Breast epithelium (tissue), 4 donors: Measurements from ENCODE around the gene CST6. TPM values are rescaled to one million over a fixed set of nuclear protein-coding genes. Genes with fewer than 3 reads are reported as not detected.
A peak's percentile ranks its signal among the peaks of the same experiment; 100 is the strongest.
"Not testable (repeated sequence)": the region's sequence is repeated elsewhere in the genome, so short reads cannot be mapped to it uniquely, and the experiment has no call there.

Experiments
- DNase-seq, 2 donors: peaks; one replicate each; pipeline ENCODE4 v3.0.0-alpha.2; 2019; ENCODE audit warnings: low spot score in 2 of 2
- H3K27ac ChIP-seq, 2 donors: fragments of 200-600 bp; sonication (generic) in 1 of 2; one replicate each; pipeline ENCODE4 v1.5.1; 2016 to 2019; ENCODE audit warnings: mild to moderate bottlenecking in 1 of 2
- H3K27me3 ChIP-seq, 2 donors: fragments of 200-600 bp; sonication (generic) in 1 of 2; one replicate each; pipeline versions ENCODE4 v1.5.1 to v1.6.0; 2017 to 2019; ENCODE audit warnings: control low read depth in 1 of 2, mild to moderate bottlenecking in 1 of 2
- H3K36me3 ChIP-seq: fragments of 200-600 bp; one replicate; pipeline ENCODE4 v1.5.1; 2019
- H3K4me1 ChIP-seq, 2 donors: fragments of 200-600 bp; sonication (generic); one replicate each; pipeline ENCODE4 v1.5.1; 2016 to 2019; ENCODE audit warnings: control low read depth in 1 of 2
- H3K4me3 ChIP-seq, 3 donors: fragments of 200-600 bp; sonication (generic); 1 replicate in 2 of 3; 2 replicates in 1 of 3; pipeline ENCODE4 v1.5.1; 2016 to 2019; ENCODE audit warnings: mild to moderate bottlenecking in 3 of 3, moderate library complexity in 2 of 3
- H3K9me3 ChIP-seq, 2 donors: fragments of 200-600 bp; sonication (generic) in 1 of 2; one replicate each; pipeline ENCODE4 v1.5.1; 2016 to 2019; ENCODE audit warnings: control low read depth in 1 of 2
- CTCF ChIP-seq, 3 donors: fragments of 450-650 bp; IDR thresholded peaks; one replicate each; pipeline ENCODE4 v1.5.1; 2016 to 2017; ENCODE audit warnings: antibody characterized with exemption in 3 of 3, mild to moderate bottlenecking in 3 of 3, moderate library complexity in 3 of 3
- POLR2A ChIP-seq: fragments of 450-650 bp; IDR thresholded peaks from one replicate; pipeline ENCODE4 v1.6.1; 2016; ENCODE audit warnings: antibody characterized with exemption, mild to moderate bottlenecking, moderate library complexity
- POLR2AphosphoS5 ChIP-seq, 3 donors: sonication (generic); formaldehyde crosslinking; IDR thresholded peaks; one replicate each; pipeline ENCODE4 v1.6.1; 2017; ENCODE audit warnings: antibody characterized with exemption in 3 of 3
- intact Hi-C: fragments of 100-400 bp; cut with DNase I; formaldehyde crosslinking; loops from one replicate; pipeline ENCODE4 v1.15.1; 2023; ENCODE audit warnings: low total_unique reads
- total RNA-seq, 3 donors: library from RNA; depleted of rRNA; stranded (reverse); fragments of >200 nt; gene quantifications; one replicate each; pipeline ENCODE4 v1.1.0, GENCODE V29; 2016

The CST6 gene
- total RNA-seq, 3 donors from 2014 or later = 0.59 to 0.98 TPM; not detected in 1

DNA sequence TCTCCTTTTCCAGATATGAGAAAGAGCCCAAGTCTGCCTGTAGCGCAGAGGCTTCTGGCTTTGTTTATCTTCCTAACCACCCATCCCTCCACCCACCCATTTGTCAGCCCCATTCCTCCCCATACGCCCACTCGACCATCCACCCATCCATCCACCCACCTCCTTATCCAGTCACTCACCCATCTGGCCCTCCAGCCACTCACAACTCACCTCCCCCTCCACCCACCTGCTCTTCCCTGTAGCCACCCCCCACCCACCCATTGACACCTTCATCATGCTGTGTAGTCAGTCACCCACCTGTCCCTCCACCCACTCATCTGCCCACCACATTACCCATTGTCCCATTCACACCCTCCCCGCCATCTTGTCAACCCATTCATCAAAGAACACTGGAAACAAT, 5.5 kb downstream of the CST6 start:
- Histone ChIP-seq H3K27ac (no peak overlapping the region), H3K4me1 (peaks cover 0 to under 1% of the 10 kb centered on the region in 2 donors), H3K4me3 (no peak overlapping the region), H3K36me3 (no peaks in the 10 kb centered on the region), H3K27me3 (peaks cover 0 to 6% of the 10 kb centered on the region in 2 donors), H3K9me3 (no peaks in the 10 kb centered on the region)
- no peak for DNase-seq
- intact Hi-C loops = no loop called here
- TF ChIP-seq POLR2AphosphoS5 (IDR thresholded peaks at IDR 0.05) (no peak), POLR2A (no peak), CTCF (IDR thresholded peaks at IDR 0.05) (no peak)

DNA sequence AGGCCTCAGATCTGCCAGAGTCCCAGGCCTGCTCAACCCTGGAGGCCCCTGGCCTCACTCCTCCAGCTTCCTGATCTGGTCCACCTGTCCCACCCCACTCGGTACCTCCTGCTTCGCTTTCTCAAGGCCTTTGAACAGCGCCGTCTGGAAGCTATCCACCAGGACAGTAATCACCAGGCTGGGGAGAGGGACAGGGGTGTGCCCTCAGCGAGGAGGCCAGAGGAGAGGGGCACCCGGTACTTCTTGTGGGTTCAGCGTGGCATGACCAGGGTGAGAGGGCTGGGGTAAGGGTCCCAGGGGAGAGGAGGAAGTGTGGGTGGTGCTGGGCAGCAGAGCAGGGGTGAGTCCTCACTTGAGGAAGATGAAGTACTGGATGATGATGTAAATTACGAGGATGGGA, 8.4 kb downstream of the CST6 start:
- Histone ChIP-seq H3K36me3 (no peaks in the 10 kb centered on the region), H3K4me1 (no peaks in the 10 kb centered on the region), H3K9me3 (no peaks in the 10 kb centered on the region), H3K27ac (no peak overlapping the region), H3K27me3 (peaks cover 0 to 7% of the 10 kb centered on the region in 2 donors), H3K4me3 (no peak overlapping the region)
- no peak for TF ChIP-seq POLR2AphosphoS5 (IDR thresholded peaks at IDR 0.05)
- no peak for TF ChIP-seq POLR2A
- no peak for TF ChIP-seq CTCF (IDR thresholded peaks at IDR 0.05)
- DNase-seq = no peak
- intact Hi-C loops = no loop called here

DNA sequence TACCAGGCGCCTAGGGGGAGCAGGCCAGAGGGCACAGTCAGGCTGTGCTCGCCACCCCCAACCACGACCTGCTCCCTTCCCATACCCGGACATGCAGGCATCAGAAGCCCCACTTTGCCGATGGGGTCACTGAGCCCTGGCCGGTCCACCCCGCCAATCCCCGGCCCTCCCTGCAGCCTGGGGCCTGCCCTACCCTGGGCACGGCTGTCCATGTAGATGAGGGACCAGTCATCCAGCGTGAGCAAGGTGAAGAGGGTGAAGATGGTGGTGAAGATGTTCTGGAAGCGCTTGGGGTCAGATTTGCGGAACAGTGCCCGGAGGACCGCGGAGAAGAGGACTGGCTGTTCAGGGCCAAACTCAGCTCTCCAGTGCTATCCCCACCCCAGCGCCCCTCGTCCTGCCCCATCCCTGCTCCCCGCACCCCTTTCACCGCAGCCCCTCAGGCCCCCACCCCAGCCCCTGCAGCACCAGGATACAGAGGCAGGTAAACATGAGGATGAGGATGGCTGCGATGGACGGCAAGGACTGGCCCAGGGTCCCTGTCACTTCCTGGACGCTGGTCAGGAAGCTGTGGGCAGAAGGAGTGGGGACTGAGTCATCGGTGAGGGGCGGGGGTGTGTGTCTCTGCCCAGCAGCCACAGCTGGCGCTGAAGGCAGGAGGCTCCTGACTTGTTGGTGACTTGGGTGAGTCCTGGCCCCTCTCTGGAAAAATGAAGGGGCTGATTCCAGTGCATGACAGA, 9.0 kb downstream of the CST6 start:
- no peaks in the 10 kb centered on the region for H3K4me1 ChIP-seq
- no peak for TF ChIP-seq POLR2AphosphoS5 (IDR thresholded peaks at IDR 0.05)
- intact Hi-C loops = no loop called here
- peaks cover 0 to 7% of the 10 kb centered on the region in 2 donors for H3K27me3 ChIP-seq
- no peak for DNase-seq
- no peaks in the 10 kb centered on the region for H3K36me3 ChIP-seq
- no peak overlapping the region for H3K27ac ChIP-seq
- H3K4me3 ChIP-seq = no peak overlapping the region
- no peaks in the 10 kb centered on the region for H3K9me3 ChIP-seq

DNA sequence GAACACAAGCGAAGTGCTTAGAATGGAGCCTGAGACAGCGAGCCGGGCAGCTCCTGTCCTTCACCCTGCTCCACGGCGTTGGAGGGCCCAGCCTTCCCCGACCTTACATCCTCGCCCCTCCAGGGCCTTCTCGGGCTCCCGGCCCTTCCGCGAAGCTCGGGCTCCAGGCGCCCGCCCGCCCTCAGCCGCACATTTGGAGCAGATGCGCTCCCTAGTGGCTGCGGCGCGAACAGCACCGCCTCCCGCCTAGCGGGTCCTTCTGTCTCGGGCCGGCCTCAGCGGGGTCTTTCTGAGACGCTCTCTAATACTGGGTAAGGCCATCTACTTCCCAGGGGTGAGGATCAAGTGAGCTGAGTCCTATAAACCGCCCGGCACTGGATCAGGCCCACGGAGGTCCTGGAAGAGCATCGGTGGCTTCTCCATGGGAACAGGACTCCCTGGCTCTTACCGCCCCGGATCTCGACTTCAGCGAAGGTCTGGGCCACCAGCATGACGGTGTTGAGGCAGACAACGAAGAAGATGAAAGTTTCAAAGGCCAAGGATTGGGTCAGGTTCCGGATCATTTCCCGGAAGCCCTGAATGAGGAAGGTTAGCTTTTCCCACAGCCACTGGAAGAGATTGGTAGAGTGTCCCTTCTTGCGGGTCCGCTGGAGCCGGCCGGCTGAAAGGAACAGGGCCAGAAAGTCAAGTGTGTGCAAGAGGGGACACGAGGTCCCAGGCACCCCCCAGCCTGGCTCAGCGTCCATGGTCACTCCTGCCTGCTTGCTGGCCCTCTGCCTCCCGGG, 10.8 kb downstream of the CST6 start:
- Histone ChIP-seq H3K36me3 (no peaks in the 10 kb centered on the region), H3K4me1 (no peaks in the 10 kb centered on the region), H3K27me3 (peaks cover 0 to 7% of the 10 kb centered on the region in 2 donors), H3K9me3 (no peaks in the 10 kb centered on the region), H3K4me3 (peak overlapping the region in 2 of 3 donors; percentile 26 to 55), H3K27ac (no peak overlapping the region)
- peak in 1 of 2 donors; percentile 70 for DNase-seq
- TF ChIP-seq CTCF (IDR thresholded peaks at IDR 0.05) (peak; percentile 87 to 94 (median 90)), POLR2AphosphoS5 (IDR thresholded peaks at IDR 0.05) (no peak)
- intact Hi-C loops = no loop called here

GRCh38 chr11:66023186-66023440, 11.3 kb downstream of the CST6 start:
- H3K36me3 ChIP-seq, H3K9me3 ChIP-seq, H3K27me3 ChIP-seq, H3K4me1 ChIP-seq, intact Hi-C loops, DNase-seq, H3K27ac ChIP-seq, H3K4me3 ChIP-seq: not testable (repeated sequence)

DNA sequence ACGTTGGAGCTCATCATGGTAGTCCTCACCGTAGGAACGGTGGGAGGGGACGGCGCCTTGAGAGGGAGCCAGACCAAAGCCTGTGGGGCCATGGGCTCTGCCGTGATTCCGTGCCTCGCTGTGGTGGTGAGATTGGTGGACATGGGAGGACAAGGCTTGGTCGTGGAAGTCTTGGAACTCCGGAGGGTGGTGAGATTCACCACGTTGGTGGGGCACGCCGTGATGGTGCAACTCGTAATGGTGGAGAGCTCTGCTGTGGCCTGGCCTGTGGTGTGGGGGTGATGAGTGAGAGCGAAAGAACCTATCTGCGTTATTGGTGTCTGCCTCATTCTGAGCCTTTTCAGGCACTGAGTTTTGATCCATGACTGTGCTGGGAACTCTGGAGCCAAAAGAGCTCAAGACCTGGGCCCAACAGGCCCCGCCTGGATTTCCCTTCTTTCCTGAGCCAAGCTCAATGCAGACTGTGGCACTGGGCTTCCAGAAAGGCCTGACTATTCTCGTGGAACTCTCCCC, 14.3 kb downstream of the CST6 start, which contains the start of gene CATSPER1:
TSS of gene CATSPER1 (minus strand) at position 463 of the 513 bp plus-strand sequence. CDS start at position 363, 100 bp downstream.
- no peak for TF ChIP-seq POLR2AphosphoS5 (IDR thresholded peaks at IDR 0.05)
- Histone ChIP-seq H3K4me3 (no peak within 1 kb of the TSS), H3K4me1 (no peaks in the 10 kb centered on the region), H3K27ac (no peak within 1 kb of the TSS), H3K36me3 (no peaks in the 10 kb centered on the region), H3K9me3 (no peaks in the 10 kb centered on the region), H3K27me3 (peaks cover 0 to 7% of the 10 kb centered on the region in 2 donors)
- DNase-seq = no peak
- intact Hi-C loops = no loop called here
